ENCODE data around the gene VAV1. TPM values are rescaled to one million over a fixed set of nuclear protein-coding genes. Genes with fewer than 3 reads are reported as not detected.
"Not testable (repeated sequence)": the region's sequence is repeated elsewhere in the genome, so short reads cannot be mapped to it uniquely, and the experiment has no call there.

VAV1 gene
- total RNA-seq, 8 experiments from 2014 or later, result 0.29 to 0.66 (median 0.36) TPM; not detected in 4

GRCh38 chr19:6739883-6740588, 32.5 kb upstream of the VAV1 start:
- H3K4me1 ChIP-seq (replicated peaks in 1 of 2), result peaks cover 20 to 38% of the 10 kb centered on the region in 2 donors
- 0% methylated on average over 3 of the region's 34 CpGs; no CpG with 5 or more reads in 9 of the 10 experiments for WGBS, 10 experiments
- ATAC-seq (replicated peaks in 6 of 8), result no peak
- no peak overlapping the region for H3K27ac ChIP-seq
- peak overlapping the region; percentile 37 to 51 (median 45) for H3K4me3 ChIP-seq
- in situ Hi-C loops (cut with MboI; ENCODE audit: low pct_unique_long_range_greater_than_20kb in 2 of 9, low sequenced_read_pairs in 9 of 9, unreplicated experiment in 9 of 9), result loop anchor here in 1 of 9 experiments (10.0 kb wide), 1 partner anchor 125 kb away; no protein-coding TSS in a partner anchor

- no peak overlapping the region for H3K27ac ChIP-seq
- WGBS, 10 experiments, result 12% methylated on average over 5 of the region's 46 CpGs; no CpG with 5 or more reads in 9 of the 10 experiments
- in situ Hi-C loops (cut with MboI; ENCODE audit: low pct_unique_long_range_greater_than_20kb in 2 of 9, low sequenced_read_pairs in 9 of 9, unreplicated experiment in 9 of 9), result no loop called here
- peak in 1 of 8 experiments; percentile 0 for ATAC-seq (replicated peaks in 6 of 8)
- peak overlapping the region; percentile 8 to 51 (median 45) for H3K4me3 ChIP-seq
- H3K4me1 ChIP-seq (replicated peaks in 1 of 2), result peaks cover 19 to 36% of the 10 kb centered on the region in 2 donors
These were observed 31.7 kb upstream of the VAV1 start for GRCh38 chr19:6740589-6741343.

DNA sequence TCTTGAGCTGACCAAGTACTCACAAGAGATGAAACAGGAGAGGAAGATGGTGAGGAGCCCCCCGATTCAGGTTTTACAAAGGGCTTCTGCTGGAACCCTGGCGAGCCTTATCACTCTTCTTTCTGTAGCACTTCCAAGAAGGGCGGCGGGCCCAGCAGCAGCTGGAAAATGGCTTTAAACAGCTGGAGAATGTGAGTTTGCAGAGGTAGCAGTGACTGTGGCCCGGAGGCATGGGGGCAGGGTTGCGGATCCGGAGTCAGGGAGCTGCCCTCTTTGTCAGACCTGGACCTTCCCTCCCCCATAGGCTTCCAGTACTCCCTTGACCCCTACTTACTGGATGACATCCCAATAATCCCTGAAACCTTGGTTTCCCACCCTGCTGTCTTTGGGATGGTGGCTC, 29.4 kb upstream of the VAV1 start:
- ATAC-seq (replicated peaks in 6 of 8), result no peak
- H3K4me1 ChIP-seq (replicated peaks in 1 of 2), result peaks cover 12 to 29% of the 10 kb centered on the region in 2 donors
- in situ Hi-C loops (cut with MboI; ENCODE audit: low pct_unique_long_range_greater_than_20kb in 2 of 9, low sequenced_read_pairs in 9 of 9, unreplicated experiment in 9 of 9), result no loop called here
- 77 to 100% (median 89%) methylated on average over 2 to 3 of the region's 7 CpGs; no CpG with 5 or more reads in 6 of the 10 experiments for WGBS, 10 experiments
- H3K4me3 ChIP-seq, result no peak overlapping the region
- H3K27ac ChIP-seq, result no peak overlapping the region

GRCh38 chr19:6743714-6744380, 28.7 kb upstream of the VAV1 start:
- ATAC-seq (replicated peaks in 6 of 8), result peak in 1 of 8 experiments; percentile 6
- Histone ChIP-seq H3K4me1 (replicated peaks in 1 of 2) (peaks cover 4 to 21% of the 10 kb centered on the region in 2 donors), H3K27ac (no peak overlapping the region), H3K4me3 (no peak overlapping the region)
- in situ Hi-C loops (cut with MboI; ENCODE audit: low pct_unique_long_range_greater_than_20kb in 2 of 9, low sequenced_read_pairs in 9 of 9, unreplicated experiment in 9 of 9), result no loop called here
- WGBS, 10 experiments, result 44 to 100% (median 68%) methylated on average over 1 to 6 of the region's 15 CpGs; no CpG with 5 or more reads in 4 of the 10 experiments

DNA sequence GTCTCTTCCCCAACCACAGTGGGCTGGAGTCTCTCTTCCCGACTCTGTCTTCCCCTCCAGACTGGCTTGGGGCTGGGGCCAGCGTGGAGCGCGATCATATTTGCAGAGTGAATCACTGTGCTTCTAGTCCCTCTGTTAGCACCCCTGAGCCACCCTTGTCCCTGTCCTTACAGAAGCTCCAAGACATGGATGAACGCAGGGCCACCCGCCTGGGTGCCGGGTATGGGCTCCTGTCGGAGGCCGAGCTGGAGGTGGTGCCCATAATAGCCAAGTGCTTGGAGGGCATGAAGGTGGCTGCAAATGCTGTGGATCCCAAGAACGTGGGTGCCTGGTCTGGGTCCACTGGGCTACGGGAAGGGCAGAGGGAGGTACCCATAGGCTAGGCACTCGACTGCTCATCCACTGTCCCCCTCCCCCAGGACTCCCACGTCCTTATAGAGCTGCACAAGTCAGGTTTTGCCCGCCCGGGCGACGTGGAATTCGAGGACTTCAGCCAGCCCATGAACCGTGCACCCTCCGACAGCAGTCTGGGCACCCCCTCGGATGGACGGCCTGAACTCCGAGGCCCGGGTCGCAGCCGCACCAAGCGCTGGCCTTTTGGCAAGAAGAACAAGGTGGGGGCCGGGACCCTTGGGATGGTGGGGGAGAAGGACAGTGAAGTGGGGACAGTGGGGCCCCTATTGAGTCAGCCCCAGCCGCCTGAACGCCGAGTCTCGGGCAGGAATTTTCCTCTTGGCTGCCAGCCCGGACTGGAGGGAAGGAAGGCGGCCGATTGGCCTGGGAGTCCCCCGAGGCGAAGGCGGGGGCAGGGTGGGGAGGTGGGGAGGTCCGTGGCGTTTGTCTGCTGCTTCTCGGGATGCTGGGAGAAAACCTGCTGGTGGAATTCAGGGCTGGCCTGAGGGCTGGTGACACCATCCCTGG, 27.9 kb upstream of the VAV1 start:
- no peak overlapping the region for H3K27ac ChIP-seq
- ATAC-seq (replicated peaks in 6 of 8), result peak; percentile 14 to 85 (median 52)
- WGBS, 10 experiments, result 5 to 93% (median 50%) methylated on average over 2 to 4 of the region's 41 CpGs; no CpG with 5 or more reads in 6 of the 10 experiments
- H3K4me3 ChIP-seq, result no peak overlapping the region
- in situ Hi-C loops (cut with MboI; ENCODE audit: low pct_unique_long_range_greater_than_20kb in 2 of 9, low sequenced_read_pairs in 9 of 9, unreplicated experiment in 9 of 9), result no loop called here
- peaks cover 0 to 17% of the 10 kb centered on the region in 2 donors for H3K4me1 ChIP-seq (replicated peaks in 1 of 2)

GRCh38 chr19:6745965-6746364, 26.5 kb upstream of the VAV1 start:
- in situ Hi-C loops (cut with MboI; ENCODE audit: low pct_unique_long_range_greater_than_20kb in 2 of 9, low sequenced_read_pairs in 9 of 9, unreplicated experiment in 9 of 9), result no loop called here

DNA sequence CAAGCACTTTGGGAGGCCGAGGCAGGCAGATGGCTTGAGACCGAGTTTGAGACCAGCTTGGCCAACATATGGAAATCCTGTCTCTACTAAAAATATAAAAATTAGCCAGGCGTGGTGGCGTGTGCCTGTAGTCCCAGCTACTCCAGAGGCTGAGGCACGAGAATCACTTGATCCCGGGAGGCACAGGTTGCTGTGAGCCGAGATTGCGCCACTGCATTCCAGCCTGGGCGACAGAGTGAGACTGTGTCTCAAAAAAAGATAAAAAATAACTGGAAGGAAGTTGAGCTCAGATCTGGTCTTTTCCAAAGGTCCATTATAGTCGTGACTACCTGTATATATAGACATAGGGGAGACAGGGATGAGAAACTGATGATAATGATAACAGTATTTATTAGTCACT, 24.0 kb upstream of the VAV1 start:
- peaks cover 3 to 28% of the 10 kb centered on the region in 2 donors for H3K4me1 ChIP-seq (replicated peaks in 1 of 2)
- H3K27ac ChIP-seq; ATAC-seq (replicated peaks in 6 of 8); H3K4me3 ChIP-seq; in situ Hi-C loops (cut with MboI; ENCODE audit: low pct_unique_long_range_greater_than_20kb in 2 of 9, low sequenced_read_pairs in 9 of 9, unreplicated experiment in 9 of 9): not testable (repeated sequence)
- WGBS, 10 experiments, result 48 to 100% (median 91%) methylated on average over 1 to 9 of the region's 10 CpGs

More at GRCh38 chr19:6745965-6746364, 26.5 kb upstream of the VAV1 start:
- no peak overlapping the region for H3K4me3 ChIP-seq
- H3K27ac ChIP-seq, result no peak overlapping the region
- peaks cover 0 to 17% of the 10 kb centered on the region in 2 donors for H3K4me1 ChIP-seq (replicated peaks in 1 of 2)
- no peak for ATAC-seq (replicated peaks in 6 of 8)
- WGBS, 10 experiments, result 100% methylated on average over 1 of the region's 24 CpGs; no CpG with 5 or more reads in 9 of the 10 experiments

- Histone ChIP-seq H3K4me3 (no peak overlapping the region), H3K4me1 (replicated peaks in 1 of 2) (peaks cover 3 to 15% of the 10 kb centered on the region in 2 donors), H3K27ac (no peak overlapping the region)
- 86 to 90% methylated on average over 1 to 2 of the region's 20 CpGs; no CpG with 5 or more reads in 8 of the 10 experiments for WGBS, 10 experiments
- peak in 1 of 8 experiments; percentile 5 for ATAC-seq (replicated peaks in 6 of 8)
- in situ Hi-C loops (cut with MboI; ENCODE audit: low pct_unique_long_range_greater_than_20kb in 2 of 9, low sequenced_read_pairs in 9 of 9, unreplicated experiment in 9 of 9), result no loop called here
These were observed 22.4 kb upstream of the VAV1 start for GRCh38 chr19:6750062-6750461.

DNA sequence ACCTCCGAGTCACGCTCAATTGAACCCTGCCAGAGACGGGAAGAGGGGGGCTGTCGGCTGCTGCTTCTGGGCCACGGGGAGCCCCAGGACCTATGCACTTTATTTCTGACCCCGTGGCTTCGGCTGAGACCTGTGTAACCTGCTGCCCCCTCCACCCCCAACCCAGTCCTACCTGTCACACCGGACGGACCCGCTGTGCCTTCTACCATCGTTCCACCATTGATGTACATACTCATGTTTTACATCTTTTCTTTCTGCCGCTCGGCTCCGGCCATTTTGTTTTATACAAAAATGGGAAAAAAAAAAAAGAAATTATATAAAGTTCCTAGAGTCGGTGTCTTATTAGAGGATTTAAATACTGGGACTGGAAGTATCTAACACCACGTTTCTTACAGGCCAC, 21.3 kb upstream of the VAV1 start:
- Histone ChIP-seq H3K4me1 (replicated peaks in 1 of 2) (peaks cover 3 to 11% of the 10 kb centered on the region in 2 donors), H3K4me3 (no peak overlapping the region), H3K27ac (no peak overlapping the region)
- 86 to 100% (median 99%) methylated on average over 1 to 9 of the region's 16 CpGs; no CpG with 5 or more reads in 2 of the 10 experiments for WGBS, 10 experiments
- in situ Hi-C loops (cut with MboI; ENCODE audit: low pct_unique_long_range_greater_than_20kb in 2 of 9, low sequenced_read_pairs in 9 of 9, unreplicated experiment in 9 of 9), result no loop called here
- ATAC-seq (replicated peaks in 6 of 8), result no peak

GRCh38 chr19:6752256-6753177, 20.0 kb upstream of the VAV1 start:
- Histone ChIP-seq H3K4me3 (peak overlapping the region in 4 of 5 donors; percentile 22 to 31 (median 28)), H3K27ac (peak overlapping the region in 1 of 2 donors; percentile 61), H3K4me1 (replicated peaks in 1 of 2) (peaks cover 3 to 11% of the 10 kb centered on the region in 2 donors)
- WGBS, 10 experiments, result 88 to 100% (median 96%) methylated on average over 1 to 5 of the region's 50 CpGs; no CpG with 5 or more reads in 4 of the 10 experiments
- in situ Hi-C loops (cut with MboI; ENCODE audit: low pct_unique_long_range_greater_than_20kb in 2 of 9, low sequenced_read_pairs in 9 of 9, unreplicated experiment in 9 of 9), result no loop called here
- peak in 7 of 8 experiments; percentile 1 to 30 (median 14) for ATAC-seq (replicated peaks in 6 of 8)
